ENCODE results near the gene KSR2.

GRCh38 chr12:117594481-117594880, 374.3 kb downstream of the KSR2 start:
- no peak for TF ChIP-seq TCF7L2 (IDR thresholded peaks at IDR 0.05; ENCODE audit: low read depth, low read length)
- no peak for TF ChIP-seq POLR2AphosphoS5 (IDR thresholded peaks at IDR 0.05; ENCODE audit: low read depth, low read length)
